Measurements from ENCODE around the gene UNG. TPM values are rescaled to one million over a fixed set of nuclear protein-coding genes. Genes with fewer than 3 reads are reported as not detected.

UNG gene
- polyA plus RNA-seq, 1 of the 3 experiments (the other 2 are of a cell fraction): 33.2 TPM

DNA sequence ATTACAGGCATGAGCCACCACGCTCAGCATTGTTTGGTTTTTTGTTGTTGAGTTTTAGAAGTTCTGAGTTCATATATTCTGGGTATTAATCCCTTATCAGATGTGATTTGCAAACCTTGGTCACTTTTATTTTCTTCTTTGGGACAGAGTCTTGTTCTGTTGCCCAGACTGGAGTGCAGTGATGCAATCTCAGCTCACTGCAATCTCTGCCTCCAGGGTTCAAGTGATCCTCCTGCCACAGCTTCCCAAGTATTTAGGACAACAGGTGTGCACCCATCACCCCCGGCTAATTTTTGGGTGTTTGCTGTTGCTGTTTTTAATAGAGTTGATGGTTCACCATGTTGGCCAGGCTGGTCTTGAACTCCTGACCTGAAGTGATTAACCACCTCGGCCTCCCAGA, 33.3 kb upstream of the UNG start:
- H2AFZ ChIP-seq (ENCODE audit: low read depth): no peak overlapping the region
- 90% methylated on average over 3 of the region's 3 CpGs for WGBS (ENCODE audit: low lambda C conversion rate)
- H3K9me3 ChIP-seq: no peaks in the 10 kb centered on the region
- H3K79me2 ChIP-seq (ENCODE audit: insufficient read depth): no peaks in the 10 kb centered on the region
- H3K9me2 ChIP-seq: no peaks in the 10 kb centered on the region
- no peak for TF ChIP-seq GATA2 (CRISPR knock-in tag; IDR thresholded peaks at IDR 0.05)
- no peak overlapping the region for H3K4me3 ChIP-seq (ENCODE audit: low read depth in 2 of 2, low read length in 1 of 2)
- H4K20me1 ChIP-seq (ENCODE audit: insufficient read depth): no peaks in the 10 kb centered on the region
- ChIA-PET CTCF (no interaction called here), POLR2A (no interaction called here)
- H3K4me1 ChIP-seq (ENCODE audit: control insufficient read depth in 1 of 2, insufficient read depth in 2 of 2, low read depth in 1 of 2, low read length in 1 of 2): no peaks in the 10 kb centered on the region
- no peaks in the 10 kb centered on the region for H3F3A ChIP-seq (replicated peaks; ENCODE audit: insufficient read depth)
- H3K27me3 ChIP-seq (ENCODE audit: insufficient read depth): no peaks in the 10 kb centered on the region
- H3K9ac ChIP-seq: no peak overlapping the region
- no peak overlapping the region for H3K4me2 ChIP-seq
- peaks cover 17 to 18% of the 10 kb centered on the region in 2 experiments for H3K36me3 ChIP-seq (replicated peaks in 1 of 2; ENCODE audit: control insufficient read depth in 1 of 2, insufficient read depth in 2 of 2, low read length in 1 of 2)
- no peak for DNase-seq
- H3K27ac ChIP-seq (ENCODE audit: low read depth in 2 of 2, low read length in 1 of 2): no peak overlapping the region

DNA sequence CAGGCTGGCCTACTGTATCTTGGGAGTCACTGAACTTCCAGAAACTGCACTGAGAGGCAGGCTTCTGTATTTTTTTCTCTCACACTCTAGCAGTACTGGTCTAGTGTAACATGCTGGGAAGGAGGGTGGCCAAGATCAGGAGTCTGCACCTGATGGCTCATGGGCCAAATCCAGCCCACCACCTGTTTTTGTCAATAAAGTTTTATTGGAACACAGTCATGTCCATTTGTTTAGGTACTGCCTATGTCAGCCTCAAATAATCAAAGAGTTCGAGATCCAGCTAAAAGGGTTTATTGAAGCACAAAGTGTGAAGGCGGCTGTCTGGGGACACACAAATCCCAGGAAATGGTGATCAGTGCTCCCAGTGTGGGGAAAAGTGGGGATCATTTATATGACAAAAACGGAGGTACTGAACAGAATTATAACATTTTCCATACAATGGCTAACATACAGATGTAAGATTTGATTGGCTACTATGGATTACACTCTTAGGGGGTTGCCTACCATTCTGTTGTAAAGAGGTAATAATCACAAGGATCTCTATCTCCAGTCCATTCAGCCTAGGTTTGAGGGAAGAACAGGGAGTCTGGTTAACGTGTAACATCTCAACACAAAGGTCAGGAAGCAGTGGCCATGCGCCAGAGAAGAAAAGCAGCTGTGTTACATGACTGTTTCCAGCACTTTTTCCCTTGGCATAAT, 32.1 kb upstream of the UNG start:
- H2AFZ ChIP-seq (ENCODE audit: low read depth): no peak overlapping the region
- no peak overlapping the region for H3K4me2 ChIP-seq
- no peaks in the 10 kb centered on the region for H3K79me2 ChIP-seq (ENCODE audit: insufficient read depth)
- WGBS (ENCODE audit: low lambda C conversion rate): 89% methylated on average over 5 of the region's 5 CpGs
- H3K9me2 ChIP-seq: no peaks in the 10 kb centered on the region
- DNase-seq: no peak
- no peak overlapping the region; a peak in 1 of 4 replicates for H3K27ac ChIP-seq (ENCODE audit: low read depth in 2 of 2, low read length in 1 of 2)
- H3K4me3 ChIP-seq (ENCODE audit: low read depth in 2 of 2, low read length in 1 of 2): no peak overlapping the region
- no peaks in the 10 kb centered on the region for H3F3A ChIP-seq (replicated peaks; ENCODE audit: insufficient read depth)
- H3K4me1 ChIP-seq (ENCODE audit: control insufficient read depth in 1 of 2, insufficient read depth in 2 of 2, low read depth in 1 of 2, low read length in 1 of 2): no peaks in the 10 kb centered on the region
- peaks cover 14 to 23% of the 10 kb centered on the region in 2 experiments for H3K36me3 ChIP-seq (replicated peaks in 1 of 2; ENCODE audit: control insufficient read depth in 1 of 2, insufficient read depth in 2 of 2, low read length in 1 of 2)
- no peaks in the 10 kb centered on the region for H3K27me3 ChIP-seq (ENCODE audit: insufficient read depth)
- TF ChIP-seq TAF1 (IDR thresholded peaks at IDR 0.05; ENCODE audit: borderline replicate concordance, low read depth, low read length): no peak
- POLR2A ChIA-PET: interaction anchor here (0.7 kb wide), 1 partner anchor 127 kb away, joined by 7 read pairs; no protein-coding TSS in a partner anchor
- H3K9me3 ChIP-seq: no peaks in the 10 kb centered on the region
- CTCF ChIA-PET: interaction anchor here (1.4 kb wide), 1 partner anchor 28 kb away, joined by 3 read pairs; the partner anchor contains the start of gene ALKBH2
- no peak overlapping the region for H3K9ac ChIP-seq
- no peaks in the 10 kb centered on the region for H4K20me1 ChIP-seq (ENCODE audit: insufficient read depth)

DNA sequence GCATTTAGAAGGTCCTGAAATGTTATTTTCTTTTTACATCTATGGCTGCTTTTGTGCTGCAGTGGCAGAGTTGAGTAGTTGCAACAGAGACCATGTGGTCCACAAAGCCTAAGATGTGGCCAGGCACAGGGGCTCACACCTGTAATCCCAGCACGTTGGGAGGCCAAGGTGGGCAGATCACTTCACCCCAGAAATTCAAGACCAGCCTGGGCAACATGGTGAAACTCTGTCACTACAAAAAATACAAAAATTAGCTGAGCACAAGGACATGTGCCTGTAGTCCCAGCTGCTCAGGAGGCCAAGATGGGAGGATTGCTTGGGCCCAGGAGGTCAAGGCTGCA, 31.6 kb upstream of the UNG start:
- no peak for TF ChIP-seq YY1 (IDR thresholded peaks at IDR 0.05; ENCODE audit: low read depth)
- TF ChIP-seq RFX5 (IDR thresholded peaks at IDR 0.05; ENCODE audit: low read length): no peak
- Histone ChIP-seq H3K27ac (ENCODE audit: low read depth in 2 of 2, low read length in 1 of 2) (no peak overlapping the region; a peak in 1 of 4 replicates), H3K9me2 (no peaks in the 10 kb centered on the region), H3K79me2 (ENCODE audit: insufficient read depth) (no peaks in the 10 kb centered on the region), H3K4me2 (no peak overlapping the region), H3K36me3 (replicated peaks in 1 of 2; ENCODE audit: control insufficient read depth in 1 of 2, insufficient read depth in 2 of 2, low read length in 1 of 2) (peaks cover 14 to 23% of the 10 kb centered on the region in 2 experiments), H4K20me1 (ENCODE audit: insufficient read depth) (no peaks in the 10 kb centered on the region), H2AFZ (ENCODE audit: low read depth) (no peak overlapping the region), H3K9ac (no peak overlapping the region), H3K4me3 (ENCODE audit: low read depth in 2 of 2, low read length in 1 of 2) (no peak overlapping the region), H3K27me3 (ENCODE audit: insufficient read depth) (no peaks in the 10 kb centered on the region), H3K4me1 (ENCODE audit: control insufficient read depth in 1 of 2, insufficient read depth in 2 of 2, low read depth in 1 of 2, low read length in 1 of 2) (no peaks in the 10 kb centered on the region), H3F3A (replicated peaks; ENCODE audit: insufficient read depth) (no peaks in the 10 kb centered on the region), H3K9me3 (no peaks in the 10 kb centered on the region)
- ChIA-PET POLR2A (interaction anchor here (0.7 kb wide), 1 partner anchor 126 kb away, joined by 7 read pairs; no protein-coding TSS in a partner anchor), CTCF (interaction anchor here (1.4 kb wide), 1 partner anchor 27 kb away, joined by 3 read pairs; the partner anchor contains the start of gene ALKBH2)
- DNase-seq: no peak
- 60% methylated on average over 1 of the region's 1 CpG for WGBS (ENCODE audit: low lambda C conversion rate)

Data from SK-N-SH (cell line).